ENCODE data around the gene GRIN2C.
"Not testable (repeated sequence)": the region's sequence is repeated elsewhere in the genome, so short reads cannot be mapped to it uniquely, and the experiment has no call there.

Gene GRIN2C

DNA sequence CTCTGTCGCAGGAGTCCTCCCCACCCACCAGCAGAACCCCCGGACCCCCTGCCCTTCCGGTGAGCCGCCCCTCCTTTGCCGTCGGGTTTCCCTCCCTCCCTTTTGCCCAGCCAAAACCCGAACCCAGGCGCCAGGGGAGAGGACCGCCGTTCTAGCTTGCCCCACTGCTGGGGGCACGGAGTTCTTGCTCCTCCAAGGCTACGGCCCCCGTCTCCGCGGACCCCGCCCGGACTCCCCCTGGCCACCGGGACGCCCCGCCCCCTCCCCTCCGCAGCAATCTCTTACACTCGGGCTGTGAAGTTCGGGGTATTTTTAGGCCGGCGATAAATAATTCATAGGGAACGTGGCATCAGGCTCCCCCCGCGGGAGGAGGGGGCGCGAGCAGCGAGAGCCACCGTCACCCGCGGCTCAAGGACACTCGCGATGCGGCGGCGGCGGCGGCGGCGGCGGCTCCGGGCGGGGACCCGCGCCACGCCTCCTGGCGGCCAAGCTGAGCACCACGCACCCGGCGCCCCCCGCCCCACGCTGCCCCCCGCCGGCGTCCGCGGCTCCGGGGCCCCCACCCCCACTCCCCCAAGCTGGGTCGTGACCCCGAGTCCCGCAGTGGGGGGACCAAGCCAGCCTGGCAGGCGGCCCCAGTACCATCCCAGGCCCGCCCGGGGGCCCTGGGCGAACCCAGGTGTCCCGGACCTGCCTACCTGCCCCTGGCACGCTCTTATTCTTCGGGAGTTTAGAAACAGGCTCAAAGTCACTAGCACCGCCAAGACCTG, at the start of gene GRIN2C:
GRIN2C (minus strand) TSS at position 427 of the 770 bp plus-strand sequence. CDS start 4,793 bp downstream, outside the sequence.
- DNase-seq = peak; percentile 22

DNA sequence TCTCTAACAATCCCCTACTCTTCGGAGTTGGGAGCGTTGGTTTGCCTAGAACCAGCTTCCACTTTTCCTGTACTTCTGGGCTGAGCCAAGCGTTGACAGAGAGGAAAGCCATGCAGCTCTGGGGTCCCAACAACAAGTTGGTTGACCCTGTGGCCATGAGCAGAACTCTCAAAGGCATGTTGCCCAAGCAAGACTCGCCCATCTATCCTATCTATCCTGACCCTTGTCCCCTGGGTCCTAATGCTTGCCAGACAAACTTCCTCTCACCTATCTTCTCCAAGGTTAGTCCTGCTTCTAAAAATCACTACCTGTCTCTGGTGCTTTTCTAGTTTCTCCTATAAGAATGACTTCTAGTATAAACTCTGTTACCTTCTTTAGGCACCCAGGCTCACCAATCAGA, 49.4 kb upstream of the GRIN2C start:
- DNase-seq = not testable (repeated sequence)

DNA sequence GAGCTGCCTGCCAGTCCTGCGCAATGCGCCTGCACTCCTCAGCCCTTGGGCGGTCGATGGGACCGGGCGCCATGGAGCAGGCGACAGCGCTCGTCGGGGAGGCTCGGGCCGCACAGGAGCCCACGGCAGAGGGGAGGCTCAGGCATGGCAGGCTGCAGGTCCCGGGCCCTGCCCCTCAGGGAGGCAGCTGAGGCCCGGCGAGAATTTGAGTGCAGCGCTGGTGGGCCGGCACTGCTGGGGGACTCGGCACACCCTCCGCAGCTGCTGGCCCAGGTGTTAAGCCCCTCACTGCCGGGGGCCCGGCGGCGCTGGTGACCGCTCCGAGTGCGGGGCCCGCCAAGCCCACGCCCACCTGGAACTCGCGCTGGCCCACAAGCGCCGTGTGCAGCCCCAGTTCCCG, 47.3 kb upstream of the GRIN2C start:
- DNase-seq = no peak

DNA sequence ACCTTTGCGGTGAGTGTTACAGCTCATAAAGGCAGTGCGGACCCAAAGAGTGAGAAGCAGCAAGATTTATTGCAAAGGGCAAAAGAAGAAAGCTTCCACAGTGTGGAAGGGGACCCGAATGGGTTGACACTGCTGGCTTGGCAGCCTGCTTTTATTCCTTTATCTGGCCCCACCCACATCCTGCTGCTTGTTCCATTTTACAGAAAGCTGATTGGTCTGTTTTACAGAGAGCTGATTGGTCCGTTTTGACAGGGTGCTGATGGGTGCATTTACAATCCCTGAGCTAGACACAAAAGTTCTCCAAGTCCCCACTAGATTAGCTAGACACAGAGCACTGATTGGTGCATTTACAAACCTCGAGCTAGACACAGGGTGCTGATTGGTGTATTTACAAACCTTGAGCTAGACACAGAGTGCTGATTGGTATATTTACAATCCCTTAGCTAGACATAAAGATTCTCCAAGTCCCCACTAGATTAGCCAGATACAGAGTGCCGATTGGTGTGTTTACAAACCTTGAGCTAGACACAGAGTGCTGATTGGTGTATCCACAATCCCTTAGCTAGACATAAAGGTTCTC, 46.6 kb upstream of the GRIN2C start:
- not testable (repeated sequence) for DNase-seq

DNA sequence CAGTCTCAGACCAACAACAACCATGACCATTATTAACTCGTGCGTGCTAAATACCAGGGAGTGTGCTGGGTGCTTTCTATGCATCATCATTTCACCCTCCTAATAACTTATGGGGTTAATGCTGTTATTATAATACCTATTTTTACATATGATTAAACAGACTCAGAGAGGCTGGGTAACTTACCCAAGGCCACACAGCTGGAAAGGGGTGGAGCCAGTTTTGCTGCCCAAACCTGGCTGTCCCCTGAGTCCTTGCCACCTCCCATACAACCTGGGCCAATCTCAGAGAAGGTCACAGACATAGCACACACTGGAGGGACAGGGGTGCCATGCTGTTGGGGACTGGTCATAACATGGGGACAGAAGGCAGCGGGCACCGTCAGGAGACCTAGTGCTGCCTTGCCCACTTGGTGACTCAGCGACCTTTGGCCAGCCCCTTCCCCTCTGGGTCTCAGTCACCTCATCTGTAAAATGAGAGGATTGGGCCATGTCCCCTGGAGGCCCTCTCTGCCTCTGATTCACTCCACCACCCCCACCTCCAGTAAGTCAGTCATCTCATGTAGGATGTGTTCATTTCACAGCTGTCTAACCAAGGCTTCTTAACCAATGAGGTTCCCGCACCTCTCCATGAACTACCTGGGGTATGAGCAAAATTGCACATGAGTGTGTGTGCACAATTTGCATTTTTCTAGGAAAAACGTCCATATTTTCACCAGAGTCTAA, 45.2 kb upstream of the GRIN2C start:
- no peak for DNase-seq

DNA sequence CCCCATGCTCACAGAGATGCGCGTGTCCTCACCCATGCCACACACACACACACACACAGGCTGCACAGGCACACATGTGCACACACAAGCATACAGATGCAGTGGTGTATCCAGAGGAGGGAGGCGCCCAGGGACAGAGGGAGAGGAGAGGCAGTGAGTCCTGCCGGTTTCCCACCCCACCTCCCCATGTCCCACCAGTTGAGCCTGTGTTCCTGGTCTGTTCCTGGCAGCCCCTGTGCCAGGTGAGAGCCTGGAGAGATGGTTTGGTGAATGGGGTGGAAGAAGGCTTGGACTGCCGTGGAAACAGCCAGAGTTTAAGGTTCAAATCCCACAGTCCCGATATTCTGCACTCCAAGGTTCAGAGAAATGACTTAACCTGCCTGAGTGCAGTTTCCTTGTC, 44.0 kb upstream of the GRIN2C start:
- no peak for DNase-seq

DNA sequence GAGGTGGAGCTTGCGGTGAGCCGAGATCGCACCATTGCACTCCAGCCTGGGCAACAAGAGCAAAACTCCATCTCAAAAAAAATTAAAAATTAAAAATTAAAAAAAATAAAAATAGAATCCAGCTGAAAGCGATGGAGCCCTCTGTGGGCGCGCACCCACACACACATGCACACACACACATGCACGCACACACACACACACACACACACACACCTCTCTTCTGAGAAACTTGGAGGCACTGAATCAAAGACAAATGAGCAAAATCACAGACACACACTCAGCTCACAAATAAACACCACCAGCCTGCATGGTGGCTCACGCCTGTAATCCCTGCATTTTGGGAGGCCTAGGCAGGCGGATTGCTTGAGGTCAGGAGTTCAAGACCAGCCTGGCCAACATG, 43.3 kb upstream of the GRIN2C start:
- DNase-seq = no peak

DNA sequence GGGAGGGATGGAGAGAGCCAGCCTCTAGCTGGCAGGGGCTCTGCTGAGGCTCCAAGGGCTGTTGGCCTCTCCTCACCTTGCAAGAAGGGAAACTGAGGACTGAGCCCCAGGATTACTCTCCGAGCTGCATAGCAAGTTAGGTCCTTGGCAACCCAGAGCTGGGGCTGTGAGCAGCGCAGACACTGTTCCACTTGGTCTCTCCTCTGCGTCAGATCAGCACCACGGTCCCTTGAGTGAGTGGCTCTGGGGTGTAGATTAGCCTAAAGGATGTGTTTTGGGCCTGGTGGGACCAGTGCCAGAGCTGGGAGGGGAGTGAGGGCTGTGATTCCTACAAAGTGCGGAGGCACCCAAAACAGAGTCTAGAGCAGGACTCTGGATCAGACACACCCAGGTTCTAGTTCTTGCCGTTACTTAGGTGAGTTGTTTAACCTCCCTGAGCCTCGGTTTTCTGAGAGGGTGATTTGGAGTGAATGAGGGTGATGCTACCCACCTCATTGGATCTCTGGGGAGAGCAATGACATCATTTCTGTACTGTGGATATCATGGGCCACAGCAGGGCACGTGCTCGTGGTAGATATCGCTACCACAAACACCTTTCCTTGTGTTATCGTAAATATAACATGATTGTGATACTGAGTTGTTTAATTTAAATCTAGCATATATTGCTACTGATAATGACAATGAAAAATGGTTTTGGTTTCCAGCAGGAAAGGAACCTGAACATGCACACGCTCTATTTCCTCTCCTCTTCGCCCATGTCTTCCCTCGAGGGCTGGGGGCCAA, 41.9 kb upstream of the GRIN2C start:
- no peak for DNase-seq

DNA sequence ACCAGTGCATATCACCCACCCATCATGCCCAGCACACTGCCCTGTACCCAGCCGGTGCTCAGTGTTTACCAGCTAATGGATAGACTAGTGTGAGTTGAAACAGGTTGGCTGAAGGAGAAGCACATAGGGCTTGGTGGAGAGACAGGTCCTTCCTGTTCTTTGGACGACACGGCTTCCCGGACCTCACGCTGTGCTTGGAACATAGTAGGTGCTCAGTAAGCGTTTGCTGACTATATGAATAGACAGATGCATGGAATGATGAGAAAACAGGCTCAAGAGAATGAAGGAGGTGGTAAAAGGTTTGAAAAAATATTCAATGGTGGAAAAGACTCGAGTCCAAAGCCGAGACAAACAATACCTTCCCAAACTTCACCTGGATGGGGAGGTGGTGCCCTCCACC, 40.5 kb upstream of the GRIN2C start:
- no peak for DNase-seq

DNA sequence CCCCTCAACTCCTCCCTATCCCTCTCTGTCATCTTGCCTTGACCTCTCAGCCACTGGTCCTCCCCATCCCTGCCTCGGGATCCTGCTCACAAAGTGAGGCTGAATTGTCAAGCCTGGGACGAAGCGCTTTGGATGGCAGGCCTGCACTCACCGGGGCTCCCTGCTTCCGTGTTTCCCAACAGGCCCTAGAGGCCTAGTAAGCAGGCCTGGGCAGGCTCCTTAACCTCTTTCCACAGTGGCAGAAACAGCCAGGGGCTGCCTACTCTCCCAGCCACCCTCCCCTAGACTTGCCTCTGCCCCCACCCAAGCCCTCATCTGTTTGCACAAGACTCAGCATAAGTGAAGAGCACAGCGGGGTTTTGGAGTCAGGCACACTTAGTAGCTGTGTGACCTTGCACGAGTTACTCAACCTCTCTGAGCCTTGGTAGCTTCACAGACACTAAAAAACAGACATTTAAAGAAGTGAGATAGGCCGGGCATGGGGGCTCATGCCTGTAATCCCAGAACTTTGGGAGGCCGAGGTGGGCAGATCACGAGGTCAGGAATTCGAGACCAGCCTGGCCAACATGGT, 38.8 kb upstream of the GRIN2C start:
- no peak for DNase-seq

DNA sequence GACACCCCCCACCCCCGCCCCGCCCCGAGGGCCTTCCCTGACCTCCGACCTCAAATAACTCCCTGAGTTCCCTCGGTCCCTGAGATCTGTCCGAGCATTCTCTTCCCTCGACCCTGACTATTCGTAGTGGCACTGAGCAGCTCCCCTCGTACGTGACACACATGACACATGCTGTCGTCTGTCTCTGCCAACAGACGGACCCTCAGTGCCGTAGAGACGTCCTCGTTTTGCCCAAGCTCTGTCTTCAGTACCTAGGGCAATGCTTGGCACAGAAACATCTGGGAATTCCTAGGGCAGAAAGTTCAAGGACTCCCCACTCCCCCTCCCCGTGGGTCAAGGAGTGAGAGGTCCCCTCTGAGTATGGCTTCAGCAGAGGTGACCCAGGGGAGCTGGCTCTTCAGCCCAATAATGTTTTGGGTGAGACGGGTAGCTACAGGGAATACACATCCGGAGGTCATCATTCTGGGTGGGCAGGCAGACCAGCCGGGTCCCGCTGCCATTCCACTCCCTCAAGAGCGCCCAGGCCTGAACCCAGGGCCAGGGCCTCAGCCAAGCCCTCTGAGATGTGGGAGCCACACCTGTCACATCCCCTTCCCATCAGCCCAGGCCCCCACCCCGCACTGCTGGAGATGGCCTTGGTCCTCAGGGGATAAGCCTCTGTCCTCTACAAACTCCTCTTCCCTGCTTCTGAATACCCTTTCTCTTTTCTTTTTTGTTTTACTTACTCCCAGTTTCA, 34.4 kb upstream of the GRIN2C start:
- DNase-seq = no peak

DNA sequence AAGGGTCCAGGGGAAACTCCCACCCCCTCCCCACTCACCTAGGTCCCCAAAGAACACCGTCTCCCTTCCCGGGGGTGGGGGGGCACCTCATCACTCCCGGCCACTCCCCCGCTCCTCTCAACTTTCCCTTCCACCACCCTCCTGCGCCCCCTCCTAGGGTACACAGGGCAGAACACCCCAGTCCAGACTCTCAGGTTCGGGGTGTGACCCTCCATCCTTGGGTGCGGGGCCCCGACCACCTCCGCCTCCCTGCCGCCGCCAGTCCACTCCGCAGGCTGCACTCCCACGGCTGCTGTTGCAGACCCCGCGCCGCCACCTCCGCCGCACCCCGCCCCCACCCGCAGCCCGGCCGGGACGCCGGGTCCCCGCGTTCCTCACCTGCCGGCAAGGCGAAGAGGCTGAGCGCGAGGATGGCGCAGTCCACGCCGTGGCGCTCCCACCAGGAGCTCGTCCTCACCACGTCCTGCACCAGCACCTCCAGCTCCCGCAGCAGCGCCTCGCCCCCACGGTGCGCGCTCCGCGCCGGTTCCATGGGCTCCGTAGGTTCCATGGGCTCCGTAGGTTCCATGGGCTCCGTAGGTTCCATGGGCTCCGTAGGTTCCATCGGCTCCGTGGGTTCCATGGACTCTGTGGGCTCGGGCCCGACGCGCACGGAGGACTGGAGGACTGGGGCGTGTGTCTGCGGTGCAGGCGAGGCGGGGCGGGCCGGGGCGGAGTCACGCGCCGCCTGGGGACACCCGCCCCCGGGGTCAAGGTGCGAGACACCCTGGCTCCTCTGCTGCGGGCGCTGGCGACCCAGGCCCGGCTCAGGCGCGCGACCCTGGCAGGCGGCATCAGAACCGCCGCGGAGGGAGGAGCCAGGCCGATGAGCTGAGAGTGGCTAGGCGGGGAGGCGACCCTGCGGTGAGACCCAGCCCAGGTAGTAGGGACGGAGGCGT, 33.6 kb upstream of the GRIN2C start, which contains the start of gene FADS6:
FADS6 (minus strand) TSS at position 660 of the 938 bp plus-strand sequence; CDS start at position 622, 38 bp downstream.
- DNase-seq = no peak

DNA sequence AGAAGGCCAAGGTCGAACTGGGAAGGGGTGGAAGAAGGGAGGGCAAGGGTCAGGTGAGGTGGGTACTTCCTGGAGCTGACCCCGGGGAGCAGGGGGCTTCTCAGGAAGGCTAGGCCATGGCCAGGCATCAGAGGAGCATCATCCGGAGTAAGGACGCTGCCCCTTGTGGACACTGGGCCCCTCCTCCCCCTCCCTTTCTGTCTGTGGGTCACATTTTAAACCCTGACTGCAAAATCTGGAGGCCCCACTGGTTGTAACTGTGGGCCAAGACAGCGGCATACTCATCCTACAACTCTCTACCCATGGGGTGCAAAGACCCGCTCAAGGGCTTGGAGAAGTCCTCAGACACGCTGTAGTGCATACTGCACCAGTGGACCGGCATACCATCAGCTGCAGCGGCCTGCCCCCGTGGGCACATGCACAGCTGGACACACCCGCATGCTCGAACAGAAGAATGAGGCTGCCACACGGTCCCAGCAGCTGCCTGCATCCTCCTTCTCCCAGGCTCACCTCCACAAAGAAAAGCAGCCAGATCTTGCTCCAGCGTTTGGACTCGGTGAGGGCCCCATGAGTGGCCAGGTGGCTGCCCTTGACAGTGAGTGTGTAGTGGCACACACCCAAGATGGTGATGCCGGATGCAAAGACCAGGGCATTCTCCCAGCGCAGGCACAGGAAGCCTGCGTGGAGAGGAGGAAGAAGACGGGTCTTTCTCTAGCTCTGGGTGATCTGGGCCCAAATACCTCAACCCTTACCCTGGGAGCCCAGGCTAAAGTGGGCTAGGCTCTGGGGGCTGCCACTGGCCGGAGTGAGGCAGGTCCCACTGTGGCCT, 32.5 kb upstream of the GRIN2C start:
- no peak for DNase-seq

DNA sequence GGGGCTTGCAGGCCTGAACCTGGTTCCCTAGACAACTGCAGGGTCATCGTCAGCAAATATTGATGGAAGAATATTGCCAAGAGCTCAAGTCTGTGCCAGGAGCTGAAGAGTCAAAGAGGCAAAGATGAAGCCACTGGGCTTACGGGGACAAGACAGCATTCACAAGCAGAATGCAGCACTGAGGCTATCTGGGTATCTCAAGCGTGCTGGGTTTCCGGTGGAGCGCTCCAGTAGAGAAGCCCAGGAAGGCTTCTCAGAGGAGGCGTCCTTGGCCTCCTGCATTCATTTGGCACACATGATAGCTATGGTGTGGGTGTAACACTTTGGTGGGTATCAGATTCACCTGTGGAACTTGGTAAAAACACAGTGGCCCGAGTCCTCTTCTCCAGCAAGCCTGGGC, 30.9 kb upstream of the GRIN2C start:
- DNase-seq = no peak

DNA sequence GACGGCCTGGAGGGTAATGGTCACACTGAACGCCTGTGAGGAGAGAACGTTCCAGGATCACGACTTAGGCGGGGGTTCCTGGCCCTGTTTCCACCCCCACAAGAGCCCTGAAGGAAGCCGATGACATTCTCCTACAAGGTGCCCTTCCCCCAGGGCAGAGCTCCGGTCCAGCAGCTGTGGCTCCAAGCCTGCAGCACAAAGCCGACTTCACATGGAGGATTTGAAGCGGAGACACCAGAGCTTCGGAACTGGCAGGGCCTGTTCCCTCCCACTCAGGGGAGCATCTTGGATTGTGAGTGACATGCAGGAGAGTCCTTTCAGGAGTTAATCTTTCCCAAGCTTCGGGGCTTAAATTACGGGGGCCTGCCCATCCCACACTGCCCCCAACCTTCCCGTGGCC, 28.8 kb upstream of the GRIN2C start:
- no peak for DNase-seq

DNA sequence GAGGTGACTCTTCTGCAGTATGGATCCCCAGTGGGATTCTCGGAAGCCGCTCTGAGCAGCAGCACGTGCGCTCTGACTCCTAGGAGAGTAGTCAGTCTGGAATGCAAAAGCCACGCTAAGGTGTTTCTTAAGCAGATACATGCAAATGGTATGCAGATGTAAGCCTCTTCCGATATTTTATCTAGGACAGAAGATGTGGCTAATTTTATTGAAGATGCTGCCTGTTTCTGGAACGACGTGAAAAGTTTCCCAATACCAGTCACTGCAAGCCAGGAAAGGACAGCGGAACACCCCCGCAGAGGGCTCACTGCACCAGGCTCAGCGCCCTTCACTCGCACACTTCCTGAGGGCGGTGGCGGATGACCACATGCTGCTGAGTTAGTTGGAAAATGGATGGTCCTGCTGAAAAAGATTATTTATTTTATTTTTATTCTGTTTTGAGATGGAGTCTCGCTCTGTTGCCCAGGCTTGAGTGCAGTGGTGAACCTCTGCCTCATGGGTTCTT, 23.6 kb upstream of the GRIN2C start:
- no peak for DNase-seq

DNA sequence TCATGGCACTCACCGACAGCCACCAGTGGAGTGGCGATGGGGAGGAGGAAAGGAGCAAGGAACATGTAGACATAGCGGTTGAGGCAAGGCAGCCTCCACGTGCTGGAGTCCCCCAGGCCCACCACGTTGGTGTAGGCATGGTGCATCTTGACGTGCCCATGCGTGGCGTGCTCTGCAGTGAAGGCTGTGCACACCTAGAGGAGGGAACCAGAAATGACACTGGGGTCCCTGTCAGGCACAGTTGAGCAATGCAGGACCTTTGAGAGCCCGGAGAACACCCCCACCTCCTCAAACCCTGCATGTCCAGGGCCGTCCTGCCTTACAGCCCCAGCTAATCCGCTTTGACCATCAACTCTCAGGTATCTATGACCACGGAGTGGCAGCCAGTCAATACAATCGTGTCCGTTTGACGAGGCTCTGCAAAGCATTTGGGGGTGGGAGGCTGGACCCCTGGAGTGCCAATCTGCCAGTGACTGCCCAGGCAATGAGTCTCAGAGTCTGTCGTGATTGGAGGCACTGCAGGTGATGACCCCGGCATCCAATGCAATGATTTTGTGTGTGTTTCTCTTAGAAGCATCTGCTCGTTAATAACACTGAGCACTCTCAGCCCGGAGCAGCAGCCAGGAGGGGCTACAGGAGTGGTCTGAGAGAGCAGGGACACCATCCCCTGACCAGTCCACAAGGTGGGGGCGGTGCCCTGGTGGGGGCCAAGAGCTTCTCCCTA, 23.0 kb upstream of the GRIN2C start:
- no peak for DNase-seq

DNA sequence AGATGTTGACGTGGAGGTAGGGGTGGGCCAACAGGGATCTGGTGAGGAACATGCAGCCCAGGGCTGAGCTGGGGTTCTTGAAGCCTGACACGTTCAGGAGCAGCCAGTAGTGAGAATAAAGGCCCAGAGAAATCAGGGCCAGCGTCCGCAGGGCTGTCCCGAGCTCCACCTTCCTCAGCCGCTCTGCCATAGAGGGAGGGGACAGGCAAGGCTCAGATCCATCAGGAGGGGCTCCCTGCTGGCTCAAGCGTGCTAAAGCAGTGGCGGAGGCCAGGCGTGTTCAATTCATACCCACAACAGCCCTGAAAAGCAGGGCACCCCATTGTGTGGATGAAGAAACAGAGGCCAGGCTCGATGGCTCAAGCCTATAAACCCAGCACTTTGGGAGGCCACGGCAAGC, 21.4 kb upstream of the GRIN2C start:
- no peak for DNase-seq

DNA sequence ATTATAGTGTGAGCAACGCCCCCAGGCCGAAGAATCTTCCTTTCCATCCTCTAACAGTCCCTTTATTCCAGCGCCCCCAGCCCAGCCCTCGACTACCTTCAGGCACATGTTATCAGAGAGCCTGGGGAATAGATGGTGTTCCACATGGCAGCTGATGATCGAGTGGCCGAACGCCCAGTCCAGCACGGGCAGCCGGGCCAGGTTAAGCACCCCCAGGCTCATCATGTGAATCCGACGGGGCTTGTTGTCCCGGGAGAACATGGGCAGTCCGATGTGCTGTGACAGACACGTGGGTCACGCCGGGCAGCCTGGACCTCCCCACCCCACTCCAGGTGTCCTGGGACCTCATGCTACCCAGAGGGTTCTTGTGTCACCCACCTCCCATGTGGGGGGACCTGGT, 19.6 kb upstream of the GRIN2C start:
- DNase-seq = no peak
